Stimulated activated naive B cell treated with anti-CD40 and anti-IgM and Interleukin-4, amounts not matched to agents 10 μg/mL and 1 μg/mL and 100 μg/mL, for 72 hours (primary cell): Measurements from ENCODE around the gene SOHLH1.
"Not testable (repeated sequence)": the region's sequence is repeated elsewhere in the genome, so short reads cannot be mapped to it uniquely, and the experiment has no call there.

Source experiments
- ATAC-seq, 2 donors: fragments of 150-1000 bp; cut with Tn5 transposase; replicated peaks; 2 replicates each; pipeline ENCODE4 v1.10.0; 2021; ENCODE audit warnings: moderate library complexity in 1 of 2
- DNase-seq: peaks from one replicate; pipeline ENCODE4 v3.0.0; 2021
- H3K27ac Mint-ChIP-seq: one replicate; pipeline ENCODE4 v1.8.0; 2022; ENCODE audit warnings: mild to moderate bottlenecking, mixed read lengths
- H3K27me3 Mint-ChIP-seq, 2 donors: one replicate each; pipeline ENCODE4 v1.8.0; 2022; ENCODE audit warnings: mixed read lengths in 2 of 2
- H3K36me3 Mint-ChIP-seq, 2 donors: one replicate each; pipeline ENCODE4 v1.8.0; 2022; ENCODE audit warnings: mixed read lengths in 2 of 2, mild to moderate bottlenecking in 1 of 2
- H3K4me1 Mint-ChIP-seq, 2 donors: one replicate each; pipeline ENCODE4 v1.8.0; 2022; ENCODE audit warnings: mixed read lengths in 2 of 2, mild to moderate bottlenecking in 1 of 2
- H3K4me3 Mint-ChIP-seq, 2 donors: one replicate each; pipeline ENCODE4 v1.8.0; 2022; ENCODE audit warnings: mild to moderate bottlenecking in 2 of 2, mixed read lengths in 2 of 2, moderate library complexity in 1 of 2
- H3K9me3 Mint-ChIP-seq, 2 donors: one replicate each; pipeline ENCODE4 v1.8.0; 2022; ENCODE audit warnings: mixed read lengths in 2 of 2, mild to moderate bottlenecking in 1 of 2

SOHLH1 gene

GRCh38 chr9:135689011-135689410 is 10.3 kb downstream of the SOHLH1 start:
- H3K4me3 Mint-ChIP-seq, result no peak overlapping the region
- ATAC-seq (no peak), DNase-seq (no peak)
- H3K36me3 Mint-ChIP-seq, result no peaks in the 10 kb centered on the region
- peaks cover 6 to 13% of the 10 kb centered on the region in 2 donors for H3K27me3 Mint-ChIP-seq
- H3K9me3 Mint-ChIP-seq, result no peaks in the 10 kb centered on the region
- no peaks in the 10 kb centered on the region for H3K4me1 Mint-ChIP-seq
- no peak overlapping the region for H3K27ac Mint-ChIP-seq

GRCh38 chr9:135687216-135687615 is 12.1 kb downstream of the SOHLH1 start:
- Mint-ChIP-seq H3K4me1 (no peaks in the 10 kb centered on the region), H3K36me3 (no peaks in the 10 kb centered on the region), H3K27ac (no peak overlapping the region), H3K4me3 (no peak overlapping the region), H3K27me3 (peaks cover 22 to 24% of the 10 kb centered on the region in 2 donors), H3K9me3 (no peaks in the 10 kb centered on the region)
- no peak for DNase-seq
- ATAC-seq, result no peak

- no peak overlapping the region for H3K27ac Mint-ChIP-seq
- no peak overlapping the region for H3K4me3 Mint-ChIP-seq
- no peaks in the 10 kb centered on the region for H3K9me3 Mint-ChIP-seq
- no peak for DNase-seq
- H3K36me3 Mint-ChIP-seq, result no peaks in the 10 kb centered on the region
- no peaks in the 10 kb centered on the region for H3K4me1 Mint-ChIP-seq
- H3K27me3 Mint-ChIP-seq, result peaks cover 24 to 25% of the 10 kb centered on the region in 2 donors
- no peak for ATAC-seq
These were observed 14.6 kb downstream of the SOHLH1 start for GRCh38 chr9:135684691-135685090.

- no peak overlapping the region for H3K4me3 Mint-ChIP-seq
- H3K4me1 Mint-ChIP-seq, result no peaks in the 10 kb centered on the region
- no peaks in the 10 kb centered on the region for H3K9me3 Mint-ChIP-seq
- no peak for DNase-seq
- no peak for ATAC-seq
- H3K36me3 Mint-ChIP-seq, result no peaks in the 10 kb centered on the region
- peak overlapping the region; percentile 56 for H3K27ac Mint-ChIP-seq
- peaks cover 24 to 25% of the 10 kb centered on the region in 2 donors for H3K27me3 Mint-ChIP-seq
These were observed 15.8 kb downstream of the SOHLH1 start for GRCh38 chr9:135683401-135684034.

GRCh38 chr9:135681161-135681560 is 18.1 kb downstream of the SOHLH1 start:
- Mint-ChIP-seq H3K27ac (no peak overlapping the region), H3K4me3 (no peak overlapping the region), H3K36me3 (no peaks in the 10 kb centered on the region), H3K9me3 (no peaks in the 10 kb centered on the region), H3K27me3 (peaks cover 24 to 25% of the 10 kb centered on the region in 2 donors), H3K4me1 (no peaks in the 10 kb centered on the region)
- ATAC-seq, result no peak
- no peak for DNase-seq

- Mint-ChIP-seq H3K4me1 (no peaks in the 10 kb centered on the region), H3K4me3 (no peak overlapping the region), H3K9me3 (no peaks in the 10 kb centered on the region), H3K36me3 (no peaks in the 10 kb centered on the region), H3K27me3 (peaks cover 21 to 25% of the 10 kb centered on the region in 2 donors), H3K27ac (no peak overlapping the region)
- ATAC-seq, result no peak
- no peak for DNase-seq
These were observed 19.2 kb downstream of the SOHLH1 start for GRCh38 chr9:135680056-135680455.

GRCh38 chr9:135678236-135679017 is 20.9 kb downstream of the SOHLH1 start:
- Mint-ChIP-seq H3K27me3 (peaks cover 10 to 13% of the 10 kb centered on the region in 2 donors), H3K4me3 (no peak overlapping the region), H3K27ac (no peak overlapping the region), H3K36me3 (no peaks in the 10 kb centered on the region), H3K9me3 (no peaks in the 10 kb centered on the region), H3K4me1 (no peaks in the 10 kb centered on the region)
- no peak for ATAC-seq
- DNase-seq, result no peak

GRCh38 chr9:135677641-135678168 is 21.6 kb downstream of the SOHLH1 start:
- no peaks in the 10 kb centered on the region for H3K4me1 Mint-ChIP-seq
- H3K27ac Mint-ChIP-seq, result no peak overlapping the region
- ATAC-seq, result no peak
- no peaks in the 10 kb centered on the region for H3K36me3 Mint-ChIP-seq
- peaks cover 7 to 8% of the 10 kb centered on the region in 2 donors for H3K27me3 Mint-ChIP-seq
- no peak for DNase-seq
- H3K4me3 Mint-ChIP-seq, result no peak overlapping the region
- no peaks in the 10 kb centered on the region for H3K9me3 Mint-ChIP-seq

- H3K27ac Mint-ChIP-seq, result no peak overlapping the region
- DNase-seq (no peak), ATAC-seq (no peak)
- no peaks in the 10 kb centered on the region for H3K4me1 Mint-ChIP-seq
- H3K36me3 Mint-ChIP-seq, result no peaks in the 10 kb centered on the region
- no peak overlapping the region for H3K4me3 Mint-ChIP-seq
- peaks cover 5 to 6% of the 10 kb centered on the region in 2 donors for H3K27me3 Mint-ChIP-seq
- peaks cover 0 to 1% of the 10 kb centered on the region in 2 donors for H3K9me3 Mint-ChIP-seq
These were observed 22.4 kb downstream of the SOHLH1 start for GRCh38 chr9:135676891-135677290.

GRCh38 chr9:135674977-135675376 is 24.3 kb downstream of the SOHLH1 start:
- ATAC-seq (no peak), DNase-seq (no peak)
- Mint-ChIP-seq H3K36me3 (no peaks in the 10 kb centered on the region), H3K27ac (no peak overlapping the region), H3K4me3 (no peak overlapping the region), H3K27me3 (peaks cover 4 to 6% of the 10 kb centered on the region in 2 donors), H3K4me1 (no peaks in the 10 kb centered on the region), H3K9me3 (peaks cover 0 to 1% of the 10 kb centered on the region in 2 donors)

- Mint-ChIP-seq H3K27me3 (peaks cover 4 to 6% of the 10 kb centered on the region in 2 donors), H3K27ac (no peak overlapping the region), H3K4me3 (no peak overlapping the region), H3K36me3 (no peaks in the 10 kb centered on the region), H3K4me1 (no peaks in the 10 kb centered on the region), H3K9me3 (peaks cover 3 to 4% of the 10 kb centered on the region in 2 donors)
- DNase-seq (no peak), ATAC-seq (no peak)
These were observed 25.3 kb downstream of the SOHLH1 start for GRCh38 chr9:135673941-135674340.

- H3K9me3 Mint-ChIP-seq, H3K4me3 Mint-ChIP-seq, H3K27me3 Mint-ChIP-seq, ATAC-seq, DNase-seq, H3K4me1 Mint-ChIP-seq, H3K36me3 Mint-ChIP-seq, H3K27ac Mint-ChIP-seq: not testable (repeated sequence)
These were observed 26.5 kb downstream of the SOHLH1 start for GRCh38 chr9:135672786-135673185.

- Mint-ChIP-seq H3K27me3 (peaks cover 4 to 6% of the 10 kb centered on the region in 2 donors), H3K4me3 (no peak overlapping the region), H3K9me3 (peaks cover 5 to 8% of the 10 kb centered on the region in 2 donors), H3K27ac (no peak overlapping the region), H3K4me1 (no peaks in the 10 kb centered on the region), H3K36me3 (no peaks in the 10 kb centered on the region)
- ATAC-seq (no peak), DNase-seq (no peak)
These were observed 27.7 kb downstream of the SOHLH1 start for GRCh38 chr9:135671591-135672041.

- Mint-ChIP-seq H3K4me3 (no peak overlapping the region), H3K27ac (no peak overlapping the region), H3K27me3 (peaks cover 6 to 8% of the 10 kb centered on the region in 2 donors), H3K4me1 (no peaks in the 10 kb centered on the region), H3K9me3 (peaks cover 5 to 8% of the 10 kb centered on the region in 2 donors), H3K36me3 (no peaks in the 10 kb centered on the region)
- DNase-seq (no peak), ATAC-seq (no peak)
These were observed 28.3 kb downstream of the SOHLH1 start for GRCh38 chr9:135670721-135671590.
